Measurements from ENCODE around the gene STK4.
A peak's percentile ranks its signal among the peaks of the same experiment; 100 is the strongest.

STK4 gene

GRCh38 chr20:45028424-45029136, 62.3 kb downstream of the STK4 start:
- no peak for DNase-seq (ENCODE audit: low read depth)

- DNase-seq (ENCODE audit: low read depth) = no peak
Measured at GRCh38 chr20:45029884-45030283, 63.6 kb downstream of the STK4 start.

- no peak for DNase-seq (ENCODE audit: low read depth)
Measured at GRCh38 chr20:45032276-45032675, 66.0 kb downstream of the STK4 start.

GRCh38 chr20:45032781-45033180, 66.5 kb downstream of the STK4 start:
- DNase-seq (ENCODE audit: low read depth) = no peak

- no peak for DNase-seq (ENCODE audit: low read depth)
Measured at GRCh38 chr20:45034436-45034835, 68.1 kb downstream of the STK4 start.

GRCh38 chr20:45036044-45036755, 69.9 kb downstream of the STK4 start:
- DNase-seq (ENCODE audit: low read depth) = no peak

GRCh38 chr20:45037050-45037449, 70.7 kb downstream of the STK4 start:
- no peak for DNase-seq (ENCODE audit: low read depth)

- DNase-seq (ENCODE audit: low read depth) = no peak
Measured at GRCh38 chr20:45037635-45038034, 71.3 kb downstream of the STK4 start.

- DNase-seq (ENCODE audit: low read depth) = no peak
Measured at GRCh38 chr20:45038745-45039474, 72.6 kb downstream of the STK4 start.

GRCh38 chr20:45039475-45039820, 73.1 kb downstream of the STK4 start:
- no peak for DNase-seq (ENCODE audit: low read depth)

- DNase-seq (ENCODE audit: low read depth) = no peak
Measured at GRCh38 chr20:45041464-45042337, 75.4 kb downstream of the STK4 start.

GRCh38 chr20:45042978-45043377, 76.7 kb downstream of the STK4 start:
- DNase-seq (ENCODE audit: low read depth) = no peak

GRCh38 chr20:45044084-45044573, 77.8 kb downstream of the STK4 start:
- peak; percentile 54 for DNase-seq (ENCODE audit: low read depth)

- DNase-seq (ENCODE audit: low read depth) = no peak
Measured at GRCh38 chr20:45044601-45045000, 78.3 kb downstream of the STK4 start.

- DNase-seq (ENCODE audit: low read depth) = no peak
Measured at GRCh38 chr20:45047581-45048119, 81.3 kb downstream of the STK4 start.

GRCh38 chr20:45049438-45049837, 83.1 kb downstream of the STK4 start:
- no peak for DNase-seq (ENCODE audit: low read depth)

GRCh38 chr20:45049904-45050471, 83.7 kb downstream of the STK4 start:
- DNase-seq (ENCODE audit: low read depth) = no peak

GRCh38 chr20:45051204-45052060, 85.1 kb downstream of the STK4 start:
- DNase-seq (ENCODE audit: low read depth) = no peak

GRCh38 chr20:45052698-45053429, 86.6 kb downstream of the STK4 start:
- DNase-seq (ENCODE audit: low read depth) = peak; percentile 54

Data from GM04504 (cell line).